Heart right ventricle (tissue), 16 donors: ENCODE results near the gene C1orf105. TPM values are rescaled to one million over a fixed set of nuclear protein-coding genes. Genes with fewer than 3 reads are reported as not detected.
"Not testable (repeated sequence)": the region's sequence is repeated elsewhere in the genome, so short reads cannot be mapped to it uniquely, and the experiment has no call there.

Experiments
- ATAC-seq, 8 donors: fragments of 200-7000 bp; cut with Tn5 transposase; one replicate each; pipeline ENCODE4 v1.9.1; 2020; ENCODE audit warnings: mild to moderate bottlenecking in 8 of 8, moderate library complexity in 8 of 8, moderate number of reproducible peaks in 1 of 8
- DNase-seq, 2 donors: peaks; one replicate each; pipeline ENCODE4 v3.0.0-alpha.2; 2020
- H3K27ac ChIP-seq, 10 donors: fragments of 200-600 bp; sonication (generic) in 2 of 10; one replicate each; pipeline versions ENCODE4 v1.5.0 to v1.8.0; 2020 to 2022; ENCODE audit warnings: mild to moderate bottlenecking in 3 of 10
- H3K27me3 ChIP-seq, 7 donors: fragments of 200-600 bp; one replicate each; pipeline ENCODE4 v1.8.0; 2021 to 2022; ENCODE audit warnings: mild to moderate bottlenecking in 2 of 7
- H3K36me3 ChIP-seq, 9 donors: fragments of 200-600 bp; sonication (generic) in 1 of 9; one replicate each; pipeline versions ENCODE4 v1.5.0 to v1.8.0; 2020 to 2022; ENCODE audit warnings: mild to moderate bottlenecking in 2 of 9
- H3K4me1 ChIP-seq, 9 donors: fragments of 200-600 bp; sonication (generic) in 1 of 9; one replicate each; pipeline versions ENCODE4 v1.5.0 to v1.8.0; 2020 to 2022; ENCODE audit warnings: mild to moderate bottlenecking in 4 of 9
- H3K4me3 ChIP-seq, 10 donors: fragments of 200-600 bp; sonication (generic) in 2 of 10; one replicate each; pipeline versions ENCODE4 v1.5.0 to v1.8.0; 2020 to 2022; ENCODE audit warnings: mild to moderate bottlenecking in 7 of 10, moderate library complexity in 2 of 10
- H3K9me3 ChIP-seq, 11 donors: fragments of 200-600 bp in 10 of 11; sonication (generic) in 2 of 11; one replicate each; pipeline versions ENCODE4 v1.5.0 to v1.8.0; 2013 to 2022; ENCODE audit warnings: mild to moderate bottlenecking in 2 of 11, control low read depth in 1 of 11, moderate library complexity in 1 of 11
- WGBS, 2 donors: extraction: QIAGEN DNeasy Blood & Tissue Kit; methylation state at CpG; one replicate each; pipeline ENCODE4 v1.1.7; 2013; ENCODE audit warnings: inconsistent platforms in 1 of 2; 5-methylcytosine and 5-hydroxymethylcytosine counted together
- intact Hi-C, 10 donors: fragments of 100-400 bp; cut with DNase I; formaldehyde crosslinking; loops; one replicate each; pipeline versions ENCODE4 v1.11.1 to v1.14.2; 2022
- polyA plus RNA-seq, 2 donors: library from polyadenylated mRNA; stranded (reverse); fragments of 200-250 nt; gene quantifications; one replicate each; pipeline ENCODE4 v1.2.3, GENCODE V29; 2013
- total RNA-seq, 10 donors: library from RNA; stranded (reverse); fragmentation: NEBNext Ultra II Directional in 3 of 10; extraction: Animal tissue kit (Norgen Biotek cat#: 25700) in 3 of 10; gene quantifications; one replicate each; pipeline versions ENCODE4 v1.2.1 to v1.2.4, GENCODE V29; 2021 to 2023
- TF ChIP-seq, protein P1 (sequence below), 9 donors: fragments of 200-600 bp; sonication (generic) in 2 of 9; IDR thresholded peaks; one replicate each; pipeline versions ENCODE4 v1.5.0 to v1.8.0; 2021 to 2022; ENCODE audit warnings: antibody characterized with exemption in 9 of 9, mild to moderate bottlenecking in 5 of 9, moderate library complexity in 1 of 9
- donor health status: Arrhythmogenic right ventricular cardiomyopathy.
- donor health status: ischemic (EF 13 %, LVEDD 7.1; RV severe dilation, severe dysfunction).
- donor health status: healthy with polysubstance abuse.
- donor health status: DM: no; HTN: yes; CAD: no.
- donor health status: DM: no; HTN: no; CAD: no.
- donor health status: ischemic (EF 25% LVEDD 6.9; RV normal size, moderate dysfunction).
- donor health status: ischemic (EF 25% LVEDD 5.7; RV mildly dilated, moderate dysfunction).
- donor health status: healthy.
- donor health status: DM: yes; HTN: yes; CAD: no.
- donor health status: Ischemic cardiomyopathy.
- donor health status: ischemic (EF 35%, LVEDD 5.7; RV mildly dilated, moderate dysfunction).
- donor health status: nonischemic (EF 11% LVEDD 7.7; RV severe dilation, severe dysfunction).
- donor health status: DM: yes; HTN: yes; CAD: no.
- donor health status: PGD.
- donor health status: ischemic (EF 29% LVEDD 5.4; RV normal size, mild dysfunction).
- donor health status: nonischemic (EF 23%, LVEDD 6.1; RV moderate dilation, normal function).

C1orf105 gene
- total and polyA plus RNA-seq, 12 donors = 1.1 to 52.7 (median 8.6) TPM

- TF ChIP-seq, protein P1, sequence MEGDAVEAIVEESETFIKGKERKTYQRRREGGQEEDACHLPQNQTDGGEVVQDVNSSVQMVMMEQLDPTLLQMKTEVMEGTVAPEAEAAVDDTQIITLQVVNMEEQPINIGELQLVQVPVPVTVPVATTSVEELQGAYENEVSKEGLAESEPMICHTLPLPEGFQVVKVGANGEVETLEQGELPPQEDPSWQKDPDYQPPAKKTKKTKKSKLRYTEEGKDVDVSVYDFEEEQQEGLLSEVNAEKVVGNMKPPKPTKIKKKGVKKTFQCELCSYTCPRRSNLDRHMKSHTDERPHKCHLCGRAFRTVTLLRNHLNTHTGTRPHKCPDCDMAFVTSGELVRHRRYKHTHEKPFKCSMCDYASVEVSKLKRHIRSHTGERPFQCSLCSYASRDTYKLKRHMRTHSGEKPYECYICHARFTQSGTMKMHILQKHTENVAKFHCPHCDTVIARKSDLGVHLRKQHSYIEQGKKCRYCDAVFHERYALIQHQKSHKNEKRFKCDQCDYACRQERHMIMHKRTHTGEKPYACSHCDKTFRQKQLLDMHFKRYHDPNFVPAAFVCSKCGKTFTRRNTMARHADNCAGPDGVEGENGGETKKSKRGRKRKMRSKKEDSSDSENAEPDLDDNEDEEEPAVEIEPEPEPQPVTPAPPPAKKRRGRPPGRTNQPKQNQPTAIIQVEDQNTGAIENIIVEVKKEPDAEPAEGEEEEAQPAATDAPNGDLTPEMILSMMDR (IDR thresholded peaks at IDR 0.05) = no peak
- peaks cover 0 to 11% (median 0%) of the 10 kb centered on the region in 9 donors for H3K4me1 ChIP-seq
- no peaks in the 10 kb centered on the region for H3K36me3 ChIP-seq
- intact Hi-C loops = no loop called here
- ATAC-seq (no peak), DNase-seq (no peak)
- H3K27ac ChIP-seq = no peak overlapping the region
- no peak overlapping the region for H3K4me3 ChIP-seq
- H3K9me3 ChIP-seq = peaks cover 0 to 10% (median 0%) of the 10 kb centered on the region in 11 donors
- 75 to 95% methylated on average over 1 of the region's 1 CpG for WGBS, 2 donors
- H3K27me3 ChIP-seq = no peaks in the 10 kb centered on the region
These were observed 9.6 kb downstream of the C1orf105 start for GRCh38 chr1:172430128-172430454.

GRCh38 chr1:172431204-172431603, 10.7 kb downstream of the C1orf105 start:
- DNase-seq (no peak), ATAC-seq (no peak)
- intact Hi-C loops = no loop called here
- Histone ChIP-seq H3K27ac (no peak overlapping the region), H3K4me3 (no peak overlapping the region), H3K4me1 (peaks cover 0 to 11% (median 0%) of the 10 kb centered on the region in 9 donors), H3K9me3 (peaks cover 0 to 14% (median 0%) of the 10 kb centered on the region in 11 donors), H3K36me3 (no peaks in the 10 kb centered on the region), H3K27me3 (no peaks in the 10 kb centered on the region)
- TF ChIP-seq, protein P1 (IDR thresholded peaks at IDR 0.05) = no peak
- 93 to 95% methylated on average over 2 of the region's 2 CpGs for WGBS, 2 donors

GRCh38 chr1:172431721-172432192, 11.3 kb downstream of the C1orf105 start:
- Histone ChIP-seq H3K36me3 (no peaks in the 10 kb centered on the region), H3K27me3 (no peaks in the 10 kb centered on the region), H3K4me3 (no peak overlapping the region), H3K4me1 (peaks cover 0 to 10% (median 0%) of the 10 kb centered on the region in 9 donors), H3K27ac (no peak overlapping the region), H3K9me3 (peaks cover 0 to 20% (median 0%) of the 10 kb centered on the region in 11 donors)
- intact Hi-C loops = no loop called here
- WGBS, 2 donors = 79 to 85% methylated on average over 9 of the region's 9 CpGs
- ATAC-seq (no peak), DNase-seq (no peak)
- TF ChIP-seq, protein P1 (IDR thresholded peaks at IDR 0.05) = no peak

- intact Hi-C loops, ATAC-seq, H3K4me1 ChIP-seq, H3K27me3 ChIP-seq, H3K4me3 ChIP-seq, DNase-seq, H3K27ac ChIP-seq: not testable (repeated sequence)
- Histone ChIP-seq H3K9me3 (peaks cover 0 to 37% (median 0%) of the 10 kb centered on the region in 11 donors), H3K36me3 (peaks cover 0 to 16% (median 0%) of the 10 kb centered on the region in 9 donors)
- 89 to 97% methylated on average over 3 of the region's 3 CpGs for WGBS, 2 donors
These were observed 16.7 kb downstream of the C1orf105 start for GRCh38 chr1:172437183-172437582.

DNA sequence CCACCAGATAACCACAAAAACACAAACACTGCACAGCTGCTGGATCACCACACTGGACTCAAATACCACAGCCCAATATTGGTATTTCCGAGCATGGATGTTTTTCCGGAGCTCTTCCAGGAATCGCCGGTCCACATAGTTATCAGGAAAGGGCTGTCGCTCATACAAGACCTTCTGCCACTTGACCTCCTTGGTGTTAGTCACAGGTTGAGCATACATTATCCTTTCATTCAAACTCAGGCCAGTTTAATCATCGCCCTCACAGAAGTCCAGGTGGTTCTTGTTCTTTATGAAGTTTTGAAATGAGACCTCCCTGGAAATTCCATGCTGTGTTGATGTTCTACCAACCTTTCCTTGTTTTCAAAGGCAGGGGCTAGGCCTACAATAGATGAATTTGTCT, 21.9 kb downstream of the C1orf105 start:
- ATAC-seq = no peak
- peaks cover 0 to 20% (median 0%) of the 10 kb centered on the region in 9 donors for H3K36me3 ChIP-seq
- H3K27ac ChIP-seq = no peak overlapping the region
- peaks cover 0 to 11% (median 0%) of the 10 kb centered on the region in 11 donors for H3K9me3 ChIP-seq
- no peaks in the 10 kb centered on the region for H3K27me3 ChIP-seq
- 89 to 90% methylated on average over 6 of the region's 6 CpGs for WGBS, 2 donors
- peaks cover 3 to 25% (median 12%) of the 10 kb centered on the region in 9 donors for H3K4me1 ChIP-seq
- intact Hi-C loops = loop anchor here in 4 of 10 donors (5.0 to 10.0 kb wide), 4 partner anchors 350 to 648 kb away; no protein-coding TSS in a partner anchor
- DNase-seq = no peak
- TF ChIP-seq, protein P1 (IDR thresholded peaks at IDR 0.05) = no peak
- peak overlapping the region in 3 of 10 donors; percentile 76 to 99 (median 97) for H3K4me3 ChIP-seq
